IgD-negative memory B cell (primary cell): ENCODE data around the gene LIMCH1. TPM values are rescaled to one million over a fixed set of nuclear protein-coding genes. Genes with fewer than 3 reads are reported as not detected.
A peak's percentile ranks its signal among the peaks of the same experiment; 100 is the strongest.

Experiments
- H3K27ac Mint-ChIP-seq, 3 donors: one replicate each; pipeline ENCODE4 v1.8.0; 2020 to 2022; ENCODE audit warnings: mild to moderate bottlenecking in 3 of 3, mixed read lengths in 3 of 3, moderate library complexity in 1 of 3
- H3K27me3 Mint-ChIP-seq: one replicate; pipeline ENCODE4 v1.8.0; 2021; ENCODE audit warnings: mixed read lengths
- H3K36me3 Mint-ChIP-seq: one replicate; pipeline ENCODE4 v1.8.0; 2020; ENCODE audit warnings: mild to moderate bottlenecking, mixed read lengths
- H3K4me1 Mint-ChIP-seq, 3 donors: one replicate each; pipeline ENCODE4 v1.8.0; 2020 to 2022; ENCODE audit warnings: mixed read lengths in 3 of 3, mild to moderate bottlenecking in 1 of 3
- H3K4me3 Mint-ChIP-seq, 4 donors: one replicate each; pipeline ENCODE4 v1.8.0; 2020 to 2022; ENCODE audit warnings: mild to moderate bottlenecking in 4 of 4, mixed read lengths in 4 of 4, moderate library complexity in 3 of 4
- H3K9me3 Mint-ChIP-seq, 3 donors: one replicate each; pipeline ENCODE4 v1.8.0; 2020 to 2021; ENCODE audit warnings: mixed read lengths in 3 of 3, mild to moderate bottlenecking in 1 of 3
- polyA plus RNA-seq: library from polyadenylated mRNA; unstranded; fragments of 300-500 nt; fragmentation: Illumina TruSeq; gene quantifications from one replicate; pipeline ENCODE4 v1.2.3, GENCODE V29; 2021

Gene LIMCH1
- polyA plus RNA-seq, 1 donor from 2014 or later: not detected

GRCh38 chr4:41539711-41540110, 1.8 kb downstream of the LIMCH1 start:
- peaks cover 1 to 4% (median 2%) of the 10 kb centered on the region in 3 donors for H3K9me3 Mint-ChIP-seq
- H3K4me3 Mint-ChIP-seq: no peak overlapping the region
- no peaks in the 10 kb centered on the region for H3K4me1 Mint-ChIP-seq
- H3K36me3 Mint-ChIP-seq: no peaks in the 10 kb centered on the region
- H3K27ac Mint-ChIP-seq: no peak overlapping the region
- H3K27me3 Mint-ChIP-seq: peaks cover 2% of the 10 kb centered on the region

GRCh38 chr4:41540687-41541086, 2.7 kb downstream of the LIMCH1 start:
- Mint-ChIP-seq H3K4me3 (no peak overlapping the region), H3K27ac (no peak overlapping the region), H3K4me1 (no peaks in the 10 kb centered on the region), H3K27me3 (peaks cover 2% of the 10 kb centered on the region), H3K36me3 (no peaks in the 10 kb centered on the region), H3K9me3 (peaks cover 1 to 4% (median 2%) of the 10 kb centered on the region in 3 donors)

GRCh38 chr4:41541687-41542094, 3.7 kb downstream of the LIMCH1 start:
- H3K4me3 Mint-ChIP-seq: no peak overlapping the region
- no peaks in the 10 kb centered on the region for H3K36me3 Mint-ChIP-seq
- H3K9me3 Mint-ChIP-seq: peaks cover 2 to 4% (median 3%) of the 10 kb centered on the region in 3 donors
- no peak overlapping the region for H3K27ac Mint-ChIP-seq
- no peaks in the 10 kb centered on the region for H3K4me1 Mint-ChIP-seq
- peaks cover 2% of the 10 kb centered on the region for H3K27me3 Mint-ChIP-seq

GRCh38 chr4:41542526-41543275, 4.7 kb downstream of the LIMCH1 start:
- H3K4me1 Mint-ChIP-seq: no peaks in the 10 kb centered on the region
- H3K27me3 Mint-ChIP-seq: peaks cover 2% of the 10 kb centered on the region
- H3K36me3 Mint-ChIP-seq: no peaks in the 10 kb centered on the region
- H3K27ac Mint-ChIP-seq: no peak overlapping the region
- no peak overlapping the region for H3K4me3 Mint-ChIP-seq
- peaks cover 2 to 4% (median 3%) of the 10 kb centered on the region in 3 donors for H3K9me3 Mint-ChIP-seq

GRCh38 chr4:41545238-41545637, 7.3 kb downstream of the LIMCH1 start:
- H3K4me1 Mint-ChIP-seq: no peaks in the 10 kb centered on the region
- H3K36me3 Mint-ChIP-seq: no peaks in the 10 kb centered on the region
- peaks cover 2 to 4% (median 2%) of the 10 kb centered on the region in 3 donors for H3K9me3 Mint-ChIP-seq
- H3K27me3 Mint-ChIP-seq: no peaks in the 10 kb centered on the region
- H3K27ac Mint-ChIP-seq: peak overlapping the region in 1 of 3 donors; percentile 63
- H3K4me3 Mint-ChIP-seq: no peak overlapping the region

GRCh38 chr4:41546638-41547037, 8.7 kb downstream of the LIMCH1 start:
- Mint-ChIP-seq H3K27ac (no peak overlapping the region), H3K9me3 (peaks cover 0 to 4% (median 2%) of the 10 kb centered on the region in 3 donors), H3K4me1 (no peaks in the 10 kb centered on the region), H3K36me3 (no peaks in the 10 kb centered on the region), H3K4me3 (no peak overlapping the region), H3K27me3 (peaks cover 2% of the 10 kb centered on the region)

- Mint-ChIP-seq H3K9me3 (peaks cover 0 to 5% (median 4%) of the 10 kb centered on the region in 3 donors), H3K27ac (no peak overlapping the region), H3K4me3 (no peak overlapping the region), H3K27me3 (peaks cover 2% of the 10 kb centered on the region), H3K36me3 (no peaks in the 10 kb centered on the region), H3K4me1 (no peaks in the 10 kb centered on the region)
These were observed 10.4 kb downstream of the LIMCH1 start for GRCh38 chr4:41548305-41548880.

- no peak overlapping the region for H3K4me3 Mint-ChIP-seq
- peaks cover 2% of the 10 kb centered on the region for H3K27me3 Mint-ChIP-seq
- H3K27ac Mint-ChIP-seq: no peak overlapping the region
- no peaks in the 10 kb centered on the region for H3K4me1 Mint-ChIP-seq
- H3K9me3 Mint-ChIP-seq: peaks cover 0 to 5% (median 4%) of the 10 kb centered on the region in 3 donors
- H3K36me3 Mint-ChIP-seq: no peaks in the 10 kb centered on the region
These were observed 11.5 kb downstream of the LIMCH1 start for GRCh38 chr4:41549478-41549877.

GRCh38 chr4:41550308-41550707, 12.4 kb downstream of the LIMCH1 start:
- Mint-ChIP-seq H3K4me3 (no peak overlapping the region), H3K4me1 (no peaks in the 10 kb centered on the region), H3K27ac (no peak overlapping the region), H3K9me3 (peaks cover 0 to 5% (median 4%) of the 10 kb centered on the region in 3 donors), H3K36me3 (no peaks in the 10 kb centered on the region), H3K27me3 (peaks cover 2% of the 10 kb centered on the region)

- Mint-ChIP-seq H3K27ac (peak overlapping the region in 1 of 3 donors; percentile 33), H3K4me3 (no peak overlapping the region), H3K27me3 (peaks cover 2% of the 10 kb centered on the region), H3K9me3 (peaks cover 0 to 5% (median 2%) of the 10 kb centered on the region in 3 donors), H3K36me3 (no peaks in the 10 kb centered on the region), H3K4me1 (no peaks in the 10 kb centered on the region)
These were observed 13.6 kb downstream of the LIMCH1 start for GRCh38 chr4:41551536-41551935.

GRCh38 chr4:41554905-41555304, 16.9 kb downstream of the LIMCH1 start:
- Mint-ChIP-seq H3K4me3 (no peak overlapping the region), H3K27me3 (peaks cover 5% of the 10 kb centered on the region), H3K9me3 (peaks cover 0 to 5% (median 2%) of the 10 kb centered on the region in 3 donors), H3K4me1 (no peaks in the 10 kb centered on the region), H3K36me3 (no peaks in the 10 kb centered on the region), H3K27ac (no peak overlapping the region)

GRCh38 chr4:41556526-41556925, 18.6 kb downstream of the LIMCH1 start:
- no peak overlapping the region for H3K27ac Mint-ChIP-seq
- no peak overlapping the region for H3K4me3 Mint-ChIP-seq
- H3K27me3 Mint-ChIP-seq: peaks cover 6% of the 10 kb centered on the region
- peaks cover 0 to 5% (median 0%) of the 10 kb centered on the region in 3 donors for H3K9me3 Mint-ChIP-seq
- H3K4me1 Mint-ChIP-seq: no peaks in the 10 kb centered on the region
- peaks cover 3% of the 10 kb centered on the region for H3K36me3 Mint-ChIP-seq

- Mint-ChIP-seq H3K4me1 (no peaks in the 10 kb centered on the region), H3K36me3 (peaks cover 3% of the 10 kb centered on the region), H3K4me3 (no peak overlapping the region), H3K27ac (no peak overlapping the region), H3K9me3 (no peaks in the 10 kb centered on the region), H3K27me3 (peaks cover 8% of the 10 kb centered on the region)
These were observed 22.1 kb downstream of the LIMCH1 start for GRCh38 chr4:41559940-41560516.

GRCh38 chr4:41561244-41561643, 23.3 kb downstream of the LIMCH1 start:
- H3K9me3 Mint-ChIP-seq: no peaks in the 10 kb centered on the region
- no peak overlapping the region for H3K4me3 Mint-ChIP-seq
- H3K27ac Mint-ChIP-seq: no peak overlapping the region
- no peaks in the 10 kb centered on the region for H3K4me1 Mint-ChIP-seq
- H3K36me3 Mint-ChIP-seq: peaks cover 3% of the 10 kb centered on the region
- peaks cover 8% of the 10 kb centered on the region for H3K27me3 Mint-ChIP-seq

- Mint-ChIP-seq H3K4me1 (no peaks in the 10 kb centered on the region), H3K9me3 (no peaks in the 10 kb centered on the region), H3K4me3 (no peak overlapping the region), H3K36me3 (no peaks in the 10 kb centered on the region), H3K27ac (no peak overlapping the region), H3K27me3 (peaks cover 1% of the 10 kb centered on the region)
These were observed 29.2 kb downstream of the LIMCH1 start for GRCh38 chr4:41567186-41567585.
